SK-MEL-5 (cell line): ENCODE measurements around the gene REV3L. TPM values are rescaled to one million over a fixed set of nuclear protein-coding genes. Genes with fewer than 3 reads are reported as not detected.
"Not testable (repeated sequence)": the region's sequence is repeated elsewhere in the genome, so short reads cannot be mapped to it uniquely, and the experiment has no call there.

ENCODE experiments used
- DNase-seq: peaks from one replicate; pipeline ENCODE4 v3.0.0-alpha.2; 2016; ENCODE audit warnings: low read depth, low spot score
- in situ Hi-C: cut with HindIII; loops from 2 replicates; pipeline ENCODE4 v1.10.0; 2016; ENCODE audit warnings: low sequenced_read_pairs, high pct_unique_total_duplicates, low pct_unique_long_range_greater_than_20kb
- polyA plus RNA-seq, 2 experiments: library from polyadenylated mRNA; depleted of rRNA; stranded (reverse); fragments of >200 nt; gene quantifications; 2 replicates each; pipeline ENCODE4 v1.2.3, GENCODE V29; 2015
- total RNA-seq: library from RNA; depleted of rRNA; stranded (reverse); fragments of >200 nt; shearing (Covaris generic); gene quantifications from 2 replicates; pipeline ENCODE4 v1.2.3, GENCODE V29; 2014; rRNA removed

REV3L gene
- total RNA-seq = 41.2 and 48.4 TPM in 2 replicates
- 29.5 and 39.8 TPM in 2 replicates for polyA plus RNA-seq (2015; cell fraction: cytosol; rRNA removed)
- polyA plus RNA-seq (2015; cell fraction: nucleus; rRNA removed) = 57.8 and 62.2 TPM in 2 replicates

GRCh38 chr6:111482959-111483735 lies at the start of gene REV3L:
REV3L (minus strand) TSS chr6:111483218; CDS start chr6:111482888, 330 bp downstream.
- in situ Hi-C loops = no loop called here
- peak; percentile 93 for DNase-seq

GRCh38 chr6:111531185-111531584 lies 48.2 kb upstream of the REV3L start:
- in situ Hi-C loops = no loop called here
- no peak for DNase-seq

- DNase-seq = no peak
- in situ Hi-C loops = no loop called here
These were observed 47.6 kb upstream of the REV3L start for GRCh38 chr6:111530667-111531066.

GRCh38 chr6:111530218-111530617 lies 47.2 kb upstream of the REV3L start:
- no peak for DNase-seq
- in situ Hi-C loops = no loop called here

GRCh38 chr6:111527367-111527766 lies 44.3 kb upstream of the REV3L start:
- DNase-seq = no peak
- in situ Hi-C loops = no loop called here

GRCh38 chr6:111524735-111525134 lies 41.7 kb upstream of the REV3L start:
- DNase-seq = no peak
- in situ Hi-C loops = no loop called here

GRCh38 chr6:111524252-111524651 lies 41.2 kb upstream of the REV3L start:
- no peak for DNase-seq
- in situ Hi-C loops = no loop called here

GRCh38 chr6:111523484-111524167 lies 40.6 kb upstream of the REV3L start:
- in situ Hi-C loops = no loop called here
- DNase-seq = peak; percentile 54

GRCh38 chr6:111522393-111523020 lies 39.5 kb upstream of the REV3L start:
- in situ Hi-C loops = no loop called here
- no peak for DNase-seq

GRCh38 chr6:111521497-111522270 lies 38.7 kb upstream of the REV3L start:
- DNase-seq = no peak
- in situ Hi-C loops = no loop called here

- DNase-seq = no peak
- in situ Hi-C loops = no loop called here
These were observed 37.5 kb upstream of the REV3L start for GRCh38 chr6:111520524-111520923.

- in situ Hi-C loops = no loop called here
- DNase-seq = peak; percentile 50
These were observed 34.9 kb upstream of the REV3L start for GRCh38 chr6:111517965-111518364.

- DNase-seq = no peak
These were observed 32.2 kb upstream of the REV3L start for GRCh38 chr6:111515259-111515658.

GRCh38 chr6:111514531-111514930 lies 31.5 kb upstream of the REV3L start:
- in situ Hi-C loops = not testable (repeated sequence)

More at GRCh38 chr6:111515259-111515658, 32.2 kb upstream of the REV3L start:
- in situ Hi-C loops = no loop called here

GRCh38 chr6:111507219-111507618 lies 24.2 kb upstream of the REV3L start:
- in situ Hi-C loops, DNase-seq: not testable (repeated sequence)

More at GRCh38 chr6:111514531-111514930, 31.5 kb upstream of the REV3L start:
- DNase-seq = not testable (repeated sequence)

GRCh38 chr6:111505498-111505897 lies 22.5 kb upstream of the REV3L start:
- in situ Hi-C loops, DNase-seq: not testable (repeated sequence)

GRCh38 chr6:111503660-111504059 lies 20.6 kb upstream of the REV3L start:
- DNase-seq = peak; percentile 94
- in situ Hi-C loops = no loop called here
